H1 (cell line): ENCODE results near the gene ZNF277. TPM values are rescaled to one million over a fixed set of nuclear protein-coding genes. Genes with fewer than 3 reads are reported as not detected.
A peak's percentile ranks its signal among the peaks of the same experiment; 100 is the strongest.

Experiments used
- CTCF ChIA-PET: fragments of 300-600 bp; sonication (Branson Sonifier 250); formaldehyde crosslinking; loops from one replicate; lab custom pipeline; 2021; ENCODE audit not compliant: partially characterized antibody; lab: Charles Lee
- POLR2A ChIA-PET: fragments of 300-600 bp; sonication (Branson Sonifier 250); formaldehyde crosslinking; loops from one replicate; lab custom pipeline; 2021; ENCODE audit warnings: inconsistent platforms; ENCODE audit not compliant: partially characterized antibody; lab: Charles Lee
- DNase-seq, 2 experiments: peaks; one replicate each; pipeline versions ENCODE4 v3.0.0 to v3.0.0-alpha.2; 2010 to 2022; ENCODE audit warnings: low spot score in 2 of 2, low read depth in 1 of 2, mixed read lengths in 1 of 2
- FAIRE-seq: peaks from 2 replicates; lab custom pipeline; 2011; peaks lifted over from hg19 to GRCh38; lab: Jason Lieb, UNC
- H2AFZ ChIP-seq: 2 replicates; pipeline ENCODE4 v1.8.1; 2012; ENCODE audit warnings: low read length, inconsistent platforms
- H2AK5ac ChIP-seq: 2 replicates; pipeline ENCODE4 v1.6.1; 2013; ENCODE audit warnings: low read depth, low read length
- H2BK120ac ChIP-seq: replicated peaks from 2 replicates; pipeline ENCODE3; 2013; ENCODE audit warnings: low read depth, low read length, inconsistent platforms
- H2BK12ac ChIP-seq: 2 replicates; pipeline ENCODE4 v1.6.1; 2013; ENCODE audit warnings: low read depth, low read length
- H2BK15ac ChIP-seq: 2 replicates; pipeline ENCODE4 v1.6.1; 2013; ENCODE audit warnings: low read length
- H2BK20ac ChIP-seq: 2 replicates; pipeline ENCODE4 v1.6.1; 2013; ENCODE audit warnings: low read length
- H2BK5ac ChIP-seq: 2 replicates; pipeline ENCODE4 v1.6.1; 2013; ENCODE audit warnings: low read depth, low read length
- H3K14ac ChIP-seq: 2 replicates; pipeline ENCODE4 v1.6.1; 2013; ENCODE audit warnings: inconsistent platforms; ENCODE audit not compliant: insufficient read length
- H3K18ac ChIP-seq: 2 replicates; pipeline ENCODE4 v1.6.1; 2013; ENCODE audit warnings: low read length; ENCODE audit errors: extremely low read depth
- H3K23ac ChIP-seq: 2 replicates; pipeline ENCODE4 v1.6.1; 2013; ENCODE audit warnings: inconsistent platforms; ENCODE audit not compliant: insufficient read length
- H3K23me2 ChIP-seq: 2 replicates; pipeline ENCODE4 v1.6.1; 2013; ENCODE audit warnings: low read depth, low read length
- H3K27ac ChIP-seq: 2 replicates; pipeline ENCODE4 v1.6.1; 2011; ENCODE audit warnings: low read depth, low read length, inconsistent platforms
- H3K27me3 ChIP-seq, 4 experiments: replicated peaks in 1 of 4; 1 replicate in 1 of 4; 2 replicates in 3 of 4; pipeline versions ENCODE4 v1.6.1 to v1.8.1; 2011 to 2013; ENCODE audit warnings: low read length in 3 of 4, mild to moderate bottlenecking in 3 of 4, inconsistent platforms in 2 of 4, mixed read lengths in 2 of 4, moderate library complexity in 1 of 4; ENCODE audit not compliant: control insufficient read depth in 3 of 4, insufficient read depth in 3 of 4; ENCODE audit errors: extremely low read depth in 1 of 4
- H3K36me3 ChIP-seq, 4 experiments: 2 replicates each; pipeline versions ENCODE4 v1.6.1 to v1.8.1; 2011 to 2013; ENCODE audit warnings: mild to moderate bottlenecking in 4 of 4, low read length in 3 of 4, moderate library complexity in 2 of 4, control low read depth in 1 of 4, inconsistent platforms in 1 of 4; ENCODE audit not compliant: insufficient read depth in 4 of 4, control insufficient read depth in 2 of 4
- H3K4ac ChIP-seq: replicated peaks from 2 replicates; pipeline ENCODE3; 2013; ENCODE audit warnings: low read length, low read depth, mixed read lengths, inconsistent platforms; ENCODE audit not compliant: insufficient read length
- H3K4me1 ChIP-seq, 4 experiments: replicated peaks in 1 of 4; 1 replicate in 1 of 4; 2 replicates in 3 of 4; pipeline versions ENCODE4 v1.6.1 to v1.8.1; 2011 to 2013; ENCODE audit warnings: low read length in 3 of 4, inconsistent platforms in 2 of 4, mixed read lengths in 1 of 4; ENCODE audit not compliant: insufficient read depth in 4 of 4, control insufficient read depth in 3 of 4
- H3K4me2 ChIP-seq, 2 experiments: 2 replicates each; pipeline versions ENCODE4 v1.6.1 to v1.8.1; 2011 to 2013; ENCODE audit warnings: low read depth in 2 of 2, low read length in 2 of 2, control low read depth in 1 of 2, inconsistent platforms in 1 of 2, mild to moderate bottlenecking in 1 of 2; ENCODE audit not compliant: insufficient read depth in 1 of 2
- H3K4me3 ChIP-seq, 4 experiments: fragments of 200-600, 300-600 bp in 1 of 4; sonication (generic), shearing (Covaris generic), sonication (Bioruptor Twin) in 1 of 4; 2 replicates each; pipeline versions ENCODE4 v1.5.1 to v1.8.1; 2011 to 2016; ENCODE audit warnings: low read length in 4 of 4, low read depth in 3 of 4, control low read depth in 2 of 4, inconsistent platforms in 2 of 4, mild to moderate bottlenecking in 2 of 4, mixed read lengths in 1 of 4, moderate library complexity in 1 of 4; ENCODE audit not compliant: insufficient read depth in 2 of 4; ENCODE audit errors: extremely low read depth in 1 of 4
- H3K56ac ChIP-seq: replicated peaks from 2 replicates; pipeline ENCODE3; 2013; ENCODE audit warnings: low read depth, mild to moderate bottlenecking, mixed read lengths, low read length, inconsistent platforms; ENCODE audit not compliant: insufficient read length
- H3K79me1 ChIP-seq: 2 replicates; pipeline ENCODE4 v1.6.1; 2013; ENCODE audit warnings: low read depth, low read length, control low read depth
- H3K79me2 ChIP-seq, 2 experiments: 2 replicates each; pipeline versions ENCODE4 v1.6.1 to v1.8.1; 2012 to 2013; ENCODE audit warnings: low read length in 2 of 2, mild to moderate bottlenecking in 2 of 2, inconsistent platforms in 1 of 2; ENCODE audit not compliant: insufficient read depth in 2 of 2, control insufficient read depth in 1 of 2
- H3K9ac ChIP-seq, 4 experiments: replicated peaks in 1 of 4; 1 replicate in 1 of 4; 2 replicates in 3 of 4; pipeline versions ENCODE4 v1.6.1 to v1.8.1; 2011 to 2013; ENCODE audit warnings: low read depth in 3 of 4, low read length in 3 of 4, control low read depth in 2 of 4, mild to moderate bottlenecking in 2 of 4, moderate library complexity in 2 of 4, inconsistent platforms in 1 of 4; ENCODE audit errors: extremely low read depth in 1 of 4
- H3K9me3 ChIP-seq, 2 experiments: 2 replicates each; pipeline versions ENCODE4 v1.6.1 to v1.8.1; 2012 to 2013; ENCODE audit warnings: mild to moderate bottlenecking in 2 of 2, moderate library complexity in 2 of 2, control low read depth in 1 of 2, inconsistent platforms in 1 of 2, low read depth in 1 of 2, low read length in 1 of 2, mixed read lengths in 1 of 2; ENCODE audit not compliant: insufficient read depth in 2 of 2
- H4K20me1 ChIP-seq, 2 experiments: replicated peaks in 1 of 2; 2 replicates each; pipeline versions ENCODE3 to v1.8.1; 2011 to 2013; ENCODE audit warnings: inconsistent platforms in 2 of 2, low read length in 2 of 2, mild to moderate bottlenecking in 1 of 2; ENCODE audit not compliant: insufficient read depth in 2 of 2, control insufficient read depth in 1 of 2
- H4K5ac ChIP-seq: 2 replicates; pipeline ENCODE4 v1.6.1; 2013; ENCODE audit warnings: low read length, low read depth, mixed read lengths, inconsistent platforms; ENCODE audit not compliant: insufficient read length
- H4K8ac ChIP-seq: 2 replicates; pipeline ENCODE4 v1.8.0; 2013; ENCODE audit warnings: mild to moderate bottlenecking, moderate library complexity, low read length, inconsistent platforms; ENCODE audit not compliant: insufficient read depth; ENCODE audit errors: extremely low read depth
- H4K91ac ChIP-seq: replicated peaks from 2 replicates; pipeline ENCODE3; 2013; ENCODE audit warnings: low read length, mixed read lengths, inconsistent platforms; ENCODE audit not compliant: insufficient read length
- FOSL1 ChIP-seq: IDR thresholded peaks from 2 replicates; pipeline ENCODE4 v1.6.1; 2011; ENCODE audit warnings: mild to moderate bottlenecking, low read depth, low read length, moderate library complexity; ENCODE audit not compliant: insufficient read depth
- KDM1A ChIP-seq: fragments of 200-600, 300-600 bp; sonication (generic); IDR thresholded peaks from 2 replicates; pipeline ENCODE4 v1.7.1; 2016; ENCODE audit warnings: mild to moderate bottlenecking, low read length, borderline replicate concordance
- polyA plus RNA-seq, 7 experiments: library from polyadenylated mRNA; depleted of rRNA in 3 of 7; stranded (reverse) in 5 of 7; unstranded in 2 of 7; fragments of >200 nt in 5 of 7; fragments of 200-250 nt in 2 of 7; gene quantifications; 1 replicate in 5 of 7; 2 replicates in 1 of 7; 4 replicates in 1 of 7; pipeline versions ENCODE4 v1.2.1 to v1.2.3, GENCODE V29; 2011 to 2013; ENCODE audit warnings: missing spikeins in 2 of 7, mixed read lengths in 2 of 7
- total RNA-seq: library from RNA; stranded (reverse); fragmentation: NEBNext Ultra II Directional; extraction: Animal tissue kit (Norgen Biotek cat#: 25700); gene quantifications from 2 replicates; pipeline ENCODE4 v1.2.1, GENCODE V29; 2021

The ZNF277 gene
- total and polyA plus RNA-seq, 2 of the 8 experiments (the other 6 are each of a cell fraction or from before 2014, with no cell fraction given): 5.1 to 21.7 TPM

GRCh38 chr7:112201839-112202238 lies 4.7 kb upstream of the ZNF277 start:
- no peak overlapping the region for H3K14ac ChIP-seq
- H3K4me1 ChIP-seq: peaks cover 0 to 11% (median 7%) of the 10 kb centered on the region in 4 experiments; a peak in 5 of 7 replicates
- ChIA-PET CTCF (interaction anchor here (1.0 kb wide), 1 partner anchor 442 kb away, joined by 3 read pairs; no protein-coding TSS in a partner anchor), POLR2A (interaction anchor here (0.6 kb wide), 1 partner anchor 240 kb away, joined by 4 read pairs; no protein-coding TSS in a partner anchor)
- H4K8ac ChIP-seq: no peak overlapping the region
- no peak for FAIRE-seq
- H2BK12ac ChIP-seq: no peak overlapping the region
- no peaks in the 10 kb centered on the region for H3K36me3 ChIP-seq
- no peak overlapping the region for H3K4me2 ChIP-seq
- no peak overlapping the region for H3K27ac ChIP-seq
- H2AFZ ChIP-seq: no peak overlapping the region
- peaks cover 3% of the 10 kb centered on the region; the same call in 1 of the 2 replicates for H3K79me1 ChIP-seq
- H3K23me2 ChIP-seq: peaks cover 17% of the 10 kb centered on the region
- no peak overlapping the region for H2BK20ac ChIP-seq
- no peak overlapping the region for H2BK15ac ChIP-seq
- no peak overlapping the region for H3K9ac ChIP-seq
- no peaks in the 10 kb centered on the region for H4K20me1 ChIP-seq
- no peak overlapping the region for H3K56ac ChIP-seq
- H3K27me3 ChIP-seq: no peaks in the 10 kb centered on the region; a peak in 1 of 7 replicates
- peaks cover 5 to 75% of the 10 kb centered on the region in 2 experiments; a peak in 3 of 4 replicates for H3K79me2 ChIP-seq
- DNase-seq: no peak
- no peak overlapping the region for H4K91ac ChIP-seq
- H2AK5ac ChIP-seq: no peak overlapping the region
- H3K4me3 ChIP-seq: no peak overlapping the region
- no peaks in the 10 kb centered on the region for H3K9me3 ChIP-seq
- no peak overlapping the region for H3K18ac ChIP-seq
- no peak overlapping the region for H2BK120ac ChIP-seq
- TF ChIP-seq KDM1A (peak; percentile 42; the same call in 1 of the 2 replicates), FOSL1 (no peak)
- H2BK5ac ChIP-seq: no peak overlapping the region
- H4K5ac ChIP-seq: no peak overlapping the region
- no peak overlapping the region for H3K23ac ChIP-seq
- H3K4ac ChIP-seq: no peak overlapping the region
